GM19240 (cell line): Measurements from ENCODE around the gene PLTP.
A peak's percentile ranks its signal among the peaks of the same experiment; 100 is the strongest.
"Not testable (repeated sequence)": the region's sequence is repeated elsewhere in the genome, so short reads cannot be mapped to it uniquely, and the experiment has no call there.

Experiments
- DNase-seq: peaks from one replicate; pipeline ENCODE4 v3.0.0; 2011; ENCODE audit warnings: low spot score; ENCODE audit not compliant: insufficient read length

PLTP gene

DNA sequence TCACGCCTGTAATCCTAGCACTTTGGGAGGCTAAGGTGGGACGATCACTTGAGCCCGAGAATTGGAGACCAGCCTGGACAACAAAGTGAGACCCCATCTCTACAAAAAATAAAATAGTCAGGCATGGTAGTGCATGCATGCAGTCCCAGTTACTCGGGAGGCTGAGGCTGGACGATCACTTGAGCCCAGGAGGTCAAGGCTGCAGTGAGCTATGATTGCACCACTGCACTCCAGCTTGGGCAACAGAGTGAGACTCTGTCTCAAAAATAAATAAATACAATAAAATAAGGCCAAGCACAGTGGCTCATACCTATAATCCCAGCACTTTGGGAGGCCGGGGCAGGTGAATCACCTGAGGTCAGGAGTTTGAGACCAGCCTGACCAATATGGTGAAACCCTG is 10.6 kb downstream of the PLTP start:
- DNase-seq, result not testable (repeated sequence)

- DNase-seq, result no peak
These were observed 12.7 kb downstream of the PLTP start for GRCh38 chr20:45899046-45899835.

DNA sequence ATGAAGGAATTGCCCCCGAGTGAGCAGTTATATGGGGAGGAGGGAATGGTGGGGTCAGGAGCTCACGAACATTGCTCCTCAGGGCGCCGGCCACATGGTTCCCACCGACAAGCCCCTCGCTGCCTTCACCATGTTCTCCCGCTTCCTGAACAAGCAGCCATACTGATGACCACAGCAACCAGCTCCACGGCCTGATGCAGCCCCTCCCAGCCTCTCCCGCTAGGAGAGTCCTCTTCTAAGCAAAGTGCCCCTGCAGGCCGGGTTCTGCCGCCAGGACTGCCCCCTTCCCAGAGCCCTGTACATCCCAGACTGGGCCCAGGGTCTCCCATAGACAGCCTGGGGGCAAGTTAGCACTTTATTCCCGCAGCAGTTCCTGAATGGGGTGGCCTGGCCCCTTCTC is 13.7 kb downstream of the PLTP start:
- no peak for DNase-seq

- DNase-seq, result no peak
These were observed 14.3 kb downstream of the PLTP start for GRCh38 chr20:45897692-45898091.

- DNase-seq, result no peak
These were observed 14.7 kb downstream of the PLTP start for GRCh38 chr20:45897289-45897688.

DNA sequence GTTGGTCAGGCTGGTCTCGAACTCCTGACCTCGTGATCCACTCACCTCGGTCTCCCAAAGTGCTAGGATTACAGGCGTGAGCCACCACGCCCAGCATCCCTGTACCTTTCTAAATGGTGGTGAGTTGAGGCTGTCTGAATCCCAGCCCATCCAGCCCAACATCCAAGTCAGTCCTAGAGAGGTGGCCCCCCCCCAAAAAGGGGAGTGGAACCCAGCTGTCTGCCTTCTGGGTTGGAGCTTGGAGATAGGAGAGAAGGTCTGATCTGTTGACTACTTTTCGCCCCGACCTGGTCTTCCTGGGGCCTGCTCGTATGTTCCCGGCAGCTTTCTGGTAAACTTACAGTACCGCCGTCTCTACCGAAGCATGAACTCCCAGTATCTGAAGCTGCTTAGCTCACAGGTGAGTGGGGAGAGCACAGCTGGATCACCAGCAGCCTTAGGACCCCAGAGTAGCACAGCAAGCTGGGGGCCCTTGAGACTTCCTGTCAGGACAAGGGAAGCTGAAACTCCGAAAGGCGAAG is 15.3 kb downstream of the PLTP start:
- no peak for DNase-seq

DNA sequence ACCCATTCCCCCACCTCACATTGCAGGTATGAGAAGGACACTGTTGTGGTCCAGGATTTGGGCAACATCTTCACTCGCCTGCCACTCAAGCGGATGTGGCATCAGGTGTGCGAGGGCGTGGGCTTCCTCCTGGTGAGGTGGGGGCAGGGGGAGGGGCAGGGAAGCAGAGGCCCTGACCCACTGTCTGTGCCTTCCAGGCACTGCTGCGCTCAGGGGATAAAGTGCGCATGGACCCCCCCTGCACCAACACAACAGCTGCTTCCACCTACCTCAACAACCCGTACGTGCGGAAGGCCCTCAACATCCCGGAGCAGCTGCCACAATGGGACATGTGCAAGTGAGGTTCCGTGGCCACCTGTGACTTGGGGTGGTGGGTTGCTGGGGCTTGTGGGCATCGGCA is 17.2 kb downstream of the PLTP start:
- no peak for DNase-seq

DNA sequence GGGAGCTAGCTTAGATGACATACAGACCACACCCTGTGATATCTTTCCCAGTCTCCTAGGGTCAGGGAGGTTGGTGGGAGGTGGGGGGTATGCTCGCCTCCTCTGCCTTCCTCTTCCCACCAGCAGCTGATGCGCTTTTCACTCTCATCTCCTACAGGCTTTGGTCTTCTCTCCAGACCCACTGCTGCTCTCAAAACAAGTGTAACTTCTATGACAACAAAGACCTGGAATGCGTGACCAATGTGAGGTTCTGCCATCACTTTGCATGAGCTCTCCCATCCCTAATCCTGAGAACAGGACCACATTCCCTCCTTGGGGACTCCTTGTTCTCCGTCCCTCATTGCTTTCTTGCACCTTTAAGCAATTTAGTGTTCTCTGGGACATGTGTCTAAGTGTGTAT is 18.1 kb downstream of the PLTP start:
- no peak for DNase-seq

DNA sequence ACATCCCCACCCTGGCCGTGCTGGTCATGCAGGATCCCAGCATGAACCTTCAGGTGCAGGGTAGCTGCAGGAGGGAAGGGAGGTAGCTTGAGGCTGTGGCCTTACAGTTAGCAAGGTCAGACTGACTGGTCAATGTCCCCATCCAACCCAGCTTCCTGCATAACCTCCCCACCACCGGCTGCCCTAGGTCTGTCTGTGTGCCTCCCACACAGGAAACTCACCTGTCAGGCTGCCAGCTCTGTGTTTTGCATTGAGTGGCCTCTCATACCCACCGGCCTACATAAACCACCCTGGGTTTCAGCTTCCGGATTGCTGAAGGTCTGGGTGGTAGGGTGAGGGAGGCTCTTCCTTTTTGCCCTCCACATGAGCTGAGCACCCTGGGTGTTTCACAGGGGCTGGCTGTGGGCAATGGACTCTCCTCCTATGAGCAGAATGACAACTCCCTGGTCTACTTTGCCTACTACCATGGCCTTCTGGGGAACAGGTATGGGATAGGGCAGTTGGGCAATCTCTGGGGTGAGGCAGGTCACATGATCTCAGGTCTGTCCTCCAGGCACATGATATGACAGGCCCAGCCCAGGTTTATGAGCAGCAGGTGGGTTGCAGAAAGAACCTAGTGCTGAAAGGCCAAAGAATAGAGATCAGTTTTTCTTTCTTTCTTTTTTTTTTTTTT is 19.0 kb downstream of the PLTP start:
- DNase-seq, result no peak

DNA sequence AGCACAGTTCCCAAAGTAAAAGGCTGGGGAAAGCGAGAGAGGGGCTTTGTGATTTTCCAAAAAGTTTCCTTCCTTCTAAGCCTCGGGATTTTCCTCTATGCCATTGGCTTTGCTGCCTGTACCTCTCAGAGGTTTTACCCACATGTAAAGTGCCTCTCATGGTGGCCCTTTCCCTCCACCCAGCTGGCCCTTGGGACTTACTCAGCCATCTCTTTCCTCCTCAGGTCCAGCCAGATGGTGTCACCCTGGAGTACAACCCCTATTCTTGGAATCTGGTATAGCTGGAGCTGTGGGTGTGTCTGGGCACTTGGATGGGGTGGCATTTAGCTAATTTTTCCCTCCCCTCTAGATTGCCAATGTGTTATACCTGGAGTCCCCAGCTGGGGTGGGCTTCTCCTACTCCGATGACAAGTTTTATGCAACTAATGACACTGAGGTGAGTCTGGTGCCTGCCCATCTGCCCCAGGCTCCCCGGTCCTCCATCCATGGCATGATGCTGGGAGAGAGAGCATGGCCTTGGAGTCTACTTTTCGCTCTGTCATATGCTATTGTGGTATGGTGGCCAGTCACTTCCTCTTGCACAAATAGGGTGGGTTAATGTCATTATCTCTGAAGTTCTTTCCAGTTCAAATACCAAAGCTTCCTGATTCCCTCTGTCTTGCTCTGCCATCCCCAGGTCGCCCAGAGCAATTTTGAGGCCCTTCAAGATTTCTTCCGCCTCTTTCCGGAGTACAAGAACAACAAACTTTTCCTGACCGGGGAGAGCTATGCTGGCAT is 19.7 kb downstream of the PLTP start:
- no peak for DNase-seq

GRCh38 chr20:45890985-45891983 is 20.7 kb downstream of the PLTP start, which contains the start of the genes CTSA and NEURL2:
Gene CTSA, plus strand, starts transcription at chr20:45891335. Its CDS starts 234 bp downstream, at chr20:45891569.
Gene NEURL2, minus strand, starts transcription at chr20:45891208. Its CDS starts 217 bp downstream, at chr20:45890991.
- DNase-seq, result peak; percentile 89

- DNase-seq, result no peak
These were observed 21.6 kb downstream of the PLTP start for GRCh38 chr20:45890077-45890984.

- no peak for DNase-seq
These were observed 23.3 kb downstream of the PLTP start for GRCh38 chr20:45888681-45889080.

GRCh38 chr20:45887346-45887715 is 24.6 kb downstream of the PLTP start, which contains the start of gene SPATA25:
Gene SPATA25, minus strand, starts transcription at chr20:45887622. Its CDS starts 32 bp downstream, at chr20:45887590.
- DNase-seq, result no peak

DNA sequence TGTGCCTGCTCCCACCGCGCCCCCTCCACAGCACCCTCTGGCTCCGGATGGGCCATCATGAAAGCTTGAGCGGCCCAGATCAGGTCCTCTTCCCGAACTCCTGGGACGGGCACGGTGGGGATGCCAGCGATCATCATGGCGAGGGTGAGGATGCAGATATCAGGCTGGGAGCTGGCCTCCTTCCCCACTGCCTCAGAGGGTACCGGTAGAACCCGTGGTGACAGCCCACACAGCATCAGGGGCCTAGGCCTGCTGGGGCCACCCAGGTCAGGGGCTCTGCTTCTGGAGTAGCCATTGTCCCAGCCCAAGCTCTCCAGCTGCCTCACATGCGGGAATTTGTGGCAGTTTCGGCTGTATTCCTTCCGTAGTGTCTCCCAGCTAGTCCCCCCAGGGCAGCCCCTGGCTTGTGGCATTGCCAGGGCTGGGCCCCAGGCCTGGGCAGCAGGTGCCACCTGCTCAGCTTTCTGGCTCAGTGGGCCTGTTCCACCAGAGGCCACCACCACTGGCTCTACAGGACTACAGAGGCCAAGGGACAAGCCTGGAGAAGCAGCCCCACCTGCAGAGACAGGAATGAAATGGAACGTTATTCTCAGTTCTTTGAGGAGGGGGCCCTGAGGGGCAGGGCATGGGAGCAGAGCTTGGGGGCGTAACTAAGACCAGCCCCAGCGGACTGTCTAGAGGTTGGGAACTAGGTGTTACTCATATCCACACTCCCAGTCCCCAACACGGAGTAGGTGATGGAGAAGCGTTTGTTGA is 25.2 kb downstream of the PLTP start:
- DNase-seq, result no peak

- no peak for DNase-seq
These were observed 28.9 kb downstream of the PLTP start for GRCh38 chr20:45883100-45883469.

DNA sequence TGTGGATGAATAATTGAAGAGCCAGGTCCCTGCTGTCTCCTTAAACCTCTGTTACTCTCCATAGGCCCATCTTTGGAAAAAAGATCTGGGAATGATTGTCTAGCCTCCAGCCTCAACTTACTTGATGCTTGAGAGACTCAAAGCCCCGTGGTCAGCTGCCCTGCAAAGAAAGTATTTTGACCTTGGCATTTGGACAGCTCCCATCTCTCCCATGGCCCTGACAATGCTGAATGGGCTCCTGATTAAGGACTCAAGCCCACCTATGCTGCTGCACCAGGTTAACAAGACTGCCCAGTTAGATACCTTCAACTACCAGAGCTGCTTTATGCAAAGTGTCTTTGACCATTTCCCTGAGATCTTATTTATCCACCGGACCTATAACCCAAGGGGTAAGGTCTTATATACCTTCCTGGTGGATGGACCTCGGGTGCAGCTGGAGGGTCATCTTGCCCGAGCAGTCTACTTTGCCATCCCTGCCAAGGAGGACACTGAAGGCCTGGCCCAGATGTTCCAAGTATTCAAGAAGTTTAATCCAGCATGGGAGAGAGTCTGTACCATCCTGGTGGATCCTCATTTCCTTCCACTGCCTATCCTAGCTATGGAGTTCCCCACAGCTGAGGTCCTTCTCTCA is 29.4 kb downstream of the PLTP start:
- no peak for DNase-seq
